ENCODE measurements around the gene CLRN1. TPM values are rescaled to one million over a fixed set of nuclear protein-coding genes. Genes with fewer than 3 reads are reported as not detected.

Gene CLRN1
- total RNA-seq, 1 donor from 2014 or later, result not detected

GRCh38 chr3:151012753-151013152, 40.2 kb upstream of the CLRN1 start:
- Histone ChIP-seq H3K36me3 (no peaks in the 10 kb centered on the region), H3K9me3 (no peaks in the 10 kb centered on the region), H3K27ac (no peak overlapping the region), H3K27me3 (ENCODE audit: low read depth) (no peaks in the 10 kb centered on the region), H3K4me1 (no peaks in the 10 kb centered on the region), H3K4me3 (no peak overlapping the region)
- intact Hi-C loops (cut with DNase I), result no loop called here
- ATAC-seq (no peak), DNase-seq (no peak)
- TF ChIP-seq, protein P1, sequence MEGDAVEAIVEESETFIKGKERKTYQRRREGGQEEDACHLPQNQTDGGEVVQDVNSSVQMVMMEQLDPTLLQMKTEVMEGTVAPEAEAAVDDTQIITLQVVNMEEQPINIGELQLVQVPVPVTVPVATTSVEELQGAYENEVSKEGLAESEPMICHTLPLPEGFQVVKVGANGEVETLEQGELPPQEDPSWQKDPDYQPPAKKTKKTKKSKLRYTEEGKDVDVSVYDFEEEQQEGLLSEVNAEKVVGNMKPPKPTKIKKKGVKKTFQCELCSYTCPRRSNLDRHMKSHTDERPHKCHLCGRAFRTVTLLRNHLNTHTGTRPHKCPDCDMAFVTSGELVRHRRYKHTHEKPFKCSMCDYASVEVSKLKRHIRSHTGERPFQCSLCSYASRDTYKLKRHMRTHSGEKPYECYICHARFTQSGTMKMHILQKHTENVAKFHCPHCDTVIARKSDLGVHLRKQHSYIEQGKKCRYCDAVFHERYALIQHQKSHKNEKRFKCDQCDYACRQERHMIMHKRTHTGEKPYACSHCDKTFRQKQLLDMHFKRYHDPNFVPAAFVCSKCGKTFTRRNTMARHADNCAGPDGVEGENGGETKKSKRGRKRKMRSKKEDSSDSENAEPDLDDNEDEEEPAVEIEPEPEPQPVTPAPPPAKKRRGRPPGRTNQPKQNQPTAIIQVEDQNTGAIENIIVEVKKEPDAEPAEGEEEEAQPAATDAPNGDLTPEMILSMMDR (IDR thresholded peaks at IDR 0.05), result no peak

DNA sequence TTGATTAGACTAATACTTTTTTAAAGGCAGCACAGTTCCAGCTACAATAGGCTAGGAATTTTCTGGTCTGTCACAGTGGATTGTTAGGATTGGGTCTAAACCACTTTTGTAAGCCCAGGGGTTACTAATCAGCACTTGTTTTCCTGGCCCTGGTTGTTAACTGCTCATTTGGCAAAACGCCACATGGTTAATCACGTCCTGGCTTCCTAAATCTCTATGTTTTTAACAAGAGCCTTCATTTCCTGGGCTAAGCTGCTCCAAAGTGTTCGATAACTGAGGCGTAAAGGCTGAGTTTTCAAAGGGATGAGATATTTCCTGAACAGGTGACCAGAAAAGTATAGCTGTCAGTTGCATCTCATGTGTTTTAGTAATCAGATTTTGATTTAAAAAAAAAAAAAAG, 38.9 kb upstream of the CLRN1 start:
- no peaks in the 10 kb centered on the region for H3K4me1 ChIP-seq
- no peak overlapping the region for H3K4me3 ChIP-seq
- H3K9me3 ChIP-seq, result no peaks in the 10 kb centered on the region
- ATAC-seq (no peak), DNase-seq (no peak)
- TF ChIP-seq, protein P1 (IDR thresholded peaks at IDR 0.05), result no peak
- no peak overlapping the region for H3K27ac ChIP-seq
- no peaks in the 10 kb centered on the region for H3K36me3 ChIP-seq
- H3K27me3 ChIP-seq (ENCODE audit: low read depth), result no peaks in the 10 kb centered on the region
- intact Hi-C loops (cut with DNase I), result no loop called here

- no peaks in the 10 kb centered on the region for H3K36me3 ChIP-seq
- no peaks in the 10 kb centered on the region for H3K9me3 ChIP-seq
- TF ChIP-seq, protein P1 (IDR thresholded peaks at IDR 0.05), result no peak
- no peaks in the 10 kb centered on the region for H3K4me1 ChIP-seq
- no peak overlapping the region for H3K4me3 ChIP-seq
- H3K27ac ChIP-seq, result no peak overlapping the region
- H3K27me3 ChIP-seq (ENCODE audit: low read depth), result no peaks in the 10 kb centered on the region
- intact Hi-C loops (cut with DNase I), result no loop called here
- no peak for DNase-seq
- no peak for ATAC-seq
These were observed 37.5 kb upstream of the CLRN1 start for GRCh38 chr3:151009981-151010380.

DNA sequence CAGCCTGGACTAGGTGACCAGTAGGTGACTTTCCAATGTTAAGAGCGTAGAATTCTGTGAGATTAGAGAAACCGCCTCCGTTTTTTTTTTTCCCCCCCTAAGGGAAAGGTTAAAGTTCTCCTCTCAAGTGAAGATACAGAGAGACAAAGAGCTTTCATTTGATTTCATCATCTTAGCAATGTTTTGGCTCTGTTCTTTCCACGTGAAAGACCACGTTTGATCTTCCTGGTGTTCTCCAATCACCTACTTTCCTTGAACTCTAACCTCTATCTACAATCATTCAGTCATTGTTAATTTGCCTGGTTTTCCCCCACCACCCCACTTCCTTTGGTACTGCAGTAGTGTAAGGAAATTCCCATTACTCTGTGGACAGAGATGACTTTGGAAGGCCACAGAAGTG, 36.9 kb upstream of the CLRN1 start:
- no peaks in the 10 kb centered on the region for H3K27me3 ChIP-seq (ENCODE audit: low read depth)
- no peak for ATAC-seq
- TF ChIP-seq, protein P1 (IDR thresholded peaks at IDR 0.05), result no peak
- H3K36me3 ChIP-seq, result no peaks in the 10 kb centered on the region
- intact Hi-C loops (cut with DNase I), result no loop called here
- H3K9me3 ChIP-seq, result no peaks in the 10 kb centered on the region
- H3K4me1 ChIP-seq, result no peaks in the 10 kb centered on the region
- no peak overlapping the region for H3K27ac ChIP-seq
- H3K4me3 ChIP-seq, result no peak overlapping the region
- DNase-seq, result no peak

- H3K4me1 ChIP-seq, result no peaks in the 10 kb centered on the region
- TF ChIP-seq, protein P1 (IDR thresholded peaks at IDR 0.05), result no peak
- no peaks in the 10 kb centered on the region for H3K9me3 ChIP-seq
- no peak overlapping the region for H3K27ac ChIP-seq
- no peak overlapping the region for H3K4me3 ChIP-seq
- DNase-seq, result no peak
- no peaks in the 10 kb centered on the region for H3K27me3 ChIP-seq (ENCODE audit: low read depth)
- H3K36me3 ChIP-seq, result no peaks in the 10 kb centered on the region
- no peak for ATAC-seq
- intact Hi-C loops (cut with DNase I), result no loop called here
These were observed 36.2 kb upstream of the CLRN1 start for GRCh38 chr3:151008699-151009098.

- Histone ChIP-seq H3K4me1 (no peaks in the 10 kb centered on the region), H3K4me3 (no peak overlapping the region), H3K27ac (no peak overlapping the region), H3K27me3 (ENCODE audit: low read depth) (no peaks in the 10 kb centered on the region), H3K36me3 (no peaks in the 10 kb centered on the region), H3K9me3 (no peaks in the 10 kb centered on the region)
- DNase-seq (no peak), ATAC-seq (no peak)
- TF ChIP-seq, protein P1 (IDR thresholded peaks at IDR 0.05), result no peak
- intact Hi-C loops (cut with DNase I), result no loop called here
These were observed 31.2 kb upstream of the CLRN1 start for GRCh38 chr3:151003768-151004134.

All from lower lobe of right lung (tissue), 2 donors.